GM19397 (cell line): ENCODE measurements around the gene EPB41L3.

Source experiments
- ATAC-seq: cut with Tn5 transposase; IDR thresholded peaks from one replicate; pipeline ENCODE4 v1.9.1; 2021; ENCODE audit warnings: mild to moderate bottlenecking, moderate library complexity; ENCODE audit not compliant: unreplicated experiment

EPB41L3 gene

GRCh38 chr18:5456577-5457461 is 87.0 kb downstream of the EPB41L3 start:
- peak; percentile 72 for ATAC-seq

- no peak for ATAC-seq
Measured at GRCh38 chr18:5455674-5456073, 88.1 kb downstream of the EPB41L3 start.

GRCh38 chr18:5452943-5453443 is 90.8 kb downstream of the EPB41L3 start:
- ATAC-seq: no peak

- no peak for ATAC-seq
Measured at GRCh38 chr18:5451871-5452270, 91.9 kb downstream of the EPB41L3 start.

- ATAC-seq: no peak
Measured at GRCh38 chr18:5451150-5451549, 92.6 kb downstream of the EPB41L3 start.

- no peak for ATAC-seq
Measured at GRCh38 chr18:5449858-5450509, 93.8 kb downstream of the EPB41L3 start.

GRCh38 chr18:5447442-5447841 is 96.4 kb downstream of the EPB41L3 start:
- no peak for ATAC-seq

- peak; percentile 52 for ATAC-seq
Measured at GRCh38 chr18:5444847-5445246, 99.0 kb downstream of the EPB41L3 start.

- ATAC-seq: no peak
Measured at GRCh38 chr18:5444269-5444668, 99.5 kb downstream of the EPB41L3 start.

GRCh38 chr18:5439986-5440696 is 103.7 kb downstream of the EPB41L3 start:
- ATAC-seq: no peak

GRCh38 chr18:5434425-5434824 is 109.4 kb downstream of the EPB41L3 start:
- no peak for ATAC-seq

GRCh38 chr18:5431836-5432575 is 111.8 kb downstream of the EPB41L3 start:
- ATAC-seq: no peak

GRCh38 chr18:5430131-5430530 is 113.7 kb downstream of the EPB41L3 start:
- no peak for ATAC-seq

- no peak for ATAC-seq
Measured at GRCh38 chr18:5429681-5430080, 114.1 kb downstream of the EPB41L3 start.

GRCh38 chr18:5425721-5426120 is 118.1 kb downstream of the EPB41L3 start:
- no peak for ATAC-seq

GRCh38 chr18:5424903-5425664 is 118.7 kb downstream of the EPB41L3 start:
- no peak for ATAC-seq

- ATAC-seq: no peak
Measured at GRCh38 chr18:5422626-5423025, 121.2 kb downstream of the EPB41L3 start.

- no peak for ATAC-seq
Measured at GRCh38 chr18:5421981-5422380, 121.8 kb downstream of the EPB41L3 start.

GRCh38 chr18:5420906-5421305 is 122.9 kb downstream of the EPB41L3 start:
- ATAC-seq: no peak

- ATAC-seq: no peak
Measured at GRCh38 chr18:5419601-5420000, 124.2 kb downstream of the EPB41L3 start.
